HK-2 (cell line): ENCODE measurements around the gene CATSPERZ.

Source experiments
- DNase-seq: peaks from one replicate; pipeline ENCODE4 v3.0.0-alpha.2; 2018; ENCODE audit not compliant: unreplicated experiment

Gene CATSPERZ

GRCh38 chr11:64342869-64343745 lies 42.9 kb downstream of the CATSPERZ start:
- DNase-seq: no peak

- DNase-seq: no peak
Measured at GRCh38 chr11:64343767-64344559, 43.8 kb downstream of the CATSPERZ start.

- no peak for DNase-seq
Measured at GRCh38 chr11:64344787-64345186, 44.6 kb downstream of the CATSPERZ start.

GRCh38 chr11:64347193-64347867 lies 47.2 kb downstream of the CATSPERZ start:
- DNase-seq: no peak

GRCh38 chr11:64348383-64349024 lies 48.3 kb downstream of the CATSPERZ start:
- no peak for DNase-seq

GRCh38 chr11:64349025-64349387 lies 48.8 kb downstream of the CATSPERZ start:
- no peak for DNase-seq

GRCh38 chr11:64349404-64349803 lies 49.2 kb downstream of the CATSPERZ start:
- DNase-seq: no peak

GRCh38 chr11:64351136-64351631 lies 51.0 kb downstream of the CATSPERZ start:
- no peak for DNase-seq

- DNase-seq: no peak
Measured at GRCh38 chr11:64352099-64352994, 52.2 kb downstream of the CATSPERZ start.

GRCh38 chr11:64352995-64353714 lies 53.0 kb downstream of the CATSPERZ start:
- no peak for DNase-seq

- no peak for DNase-seq
Measured at GRCh38 chr11:64353715-64354506, 53.8 kb downstream of the CATSPERZ start.
